Activated B cell treated with CpG ODN at 0.5 μM for 24 hours (primary cell): Measurements from ENCODE around the gene WASL. TPM values are rescaled to one million over a fixed set of nuclear protein-coding genes. Genes with fewer than 3 reads are reported as not detected.
"Not testable (repeated sequence)": the region's sequence is repeated elsewhere in the genome, so short reads cannot be mapped to it uniquely, and the experiment has no call there.

Experiments used
- ATAC-seq: fragments of 200-7000 bp; cut with Tn5 transposase; one replicate; pipeline ENCODE4 v1.10.0; 2021; ENCODE audit warnings: low read depth, mild to moderate bottlenecking, moderate library complexity
- CTCF ChIA-PET: fragments of 350-600 bp; sonication (Branson Sonifier 250); formaldehyde crosslinking; loops from one replicate; lab custom pipeline; 2021; ENCODE audit warnings: antibody characterized with exemption; lab: Charles Lee
- POLR2A ChIA-PET: fragments of 350-600 bp; sonication (Branson Sonifier 250); formaldehyde crosslinking; loops from one replicate; lab custom pipeline; 2021; ENCODE audit warnings: antibody characterized with exemption; lab: Charles Lee
- DNase-seq: peaks from one replicate; pipeline ENCODE4 v3.0.0; 2022
- H3K27ac Mint-ChIP-seq: one replicate; pipeline ENCODE4 v1.8.0; 2020; ENCODE audit warnings: mixed read lengths
- H3K27me3 Mint-ChIP-seq: one replicate; pipeline ENCODE4 v1.8.0; 2021; ENCODE audit warnings: mixed read lengths
- H3K36me3 Mint-ChIP-seq: one replicate; pipeline ENCODE4 v1.8.0; 2021; ENCODE audit warnings: low read depth, mixed read lengths
- H3K4me1 Mint-ChIP-seq: one replicate; pipeline ENCODE4 v1.8.0; 2021; ENCODE audit warnings: mixed read lengths
- H3K4me3 Mint-ChIP-seq: one replicate; pipeline ENCODE4 v1.8.0; 2020; ENCODE audit warnings: mild to moderate bottlenecking, mixed read lengths
- H3K9me3 Mint-ChIP-seq: one replicate; pipeline ENCODE4 v1.8.0; 2020; ENCODE audit warnings: mixed read lengths
- CTCF ChIP-seq: fragments of 200-600 bp; IDR thresholded peaks from one replicate; pipeline ENCODE4 v1.8.0; 2022; ENCODE audit warnings: antibody characterized with exemption, mild to moderate bottlenecking
- intact Hi-C: fragments of 100-400 bp; cut with micrococcal nuclease; formaldehyde crosslinking; loops from one replicate; pipeline ENCODE4 v1.15.1; 2024
- total RNA-seq: library from RNA; stranded (reverse); gene quantifications from 2 replicates; pipeline ENCODE4 v1.2.3, GENCODE V29; 2022

WASL gene
- total RNA-seq, 1 donor from 2014 or later, result 6.9 TPM

GRCh38 chr7:123738808-123739207 is 10.0 kb downstream of the WASL start:
- Mint-ChIP-seq H3K27me3 (no peaks in the 10 kb centered on the region), H3K4me1 (peaks cover 25% of the 10 kb centered on the region), H3K4me3 (no peak overlapping the region), H3K9me3 (peaks cover 13% of the 10 kb centered on the region), H3K36me3 (peaks cover 22% of the 10 kb centered on the region), H3K27ac (no peak overlapping the region)
- no peak for TF ChIP-seq CTCF
- intact Hi-C loops, result no loop called here
- ChIA-PET POLR2A (no interaction called here), CTCF (no interaction called here)
- no peak for ATAC-seq
- DNase-seq, result no peak

- peaks cover 13% of the 10 kb centered on the region for H3K9me3 Mint-ChIP-seq
- ATAC-seq (no peak), DNase-seq (no peak)
- H3K4me3 Mint-ChIP-seq, result no peak overlapping the region
- intact Hi-C loops, result no loop called here
- no peaks in the 10 kb centered on the region for H3K27me3 Mint-ChIP-seq
- peaks cover 25% of the 10 kb centered on the region for H3K36me3 Mint-ChIP-seq
- H3K4me1 Mint-ChIP-seq, result peaks cover 23% of the 10 kb centered on the region
- no peak overlapping the region for H3K27ac Mint-ChIP-seq
- ChIA-PET POLR2A (no interaction called here), CTCF (no interaction called here)
- no peak for TF ChIP-seq CTCF
Observed at GRCh38 chr7:123738356-123738755, 10.4 kb downstream of the WASL start.

- H3K27ac Mint-ChIP-seq, H3K4me3 Mint-ChIP-seq, ATAC-seq, CTCF ChIA-PET, POLR2A ChIA-PET, DNase-seq, intact Hi-C loops, H3K27me3 Mint-ChIP-seq: not testable (repeated sequence)
- peaks cover 29% of the 10 kb centered on the region for H3K36me3 Mint-ChIP-seq
- H3K9me3 Mint-ChIP-seq, result peaks cover 19% of the 10 kb centered on the region
- peaks cover 25% of the 10 kb centered on the region for H3K4me1 Mint-ChIP-seq
Observed at GRCh38 chr7:123737168-123737674, 11.6 kb downstream of the WASL start.

GRCh38 chr7:123735539-123735938 is 13.3 kb downstream of the WASL start:
- ChIA-PET POLR2A (no interaction called here), CTCF (no interaction called here)
- ATAC-seq, result no peak
- H3K27ac Mint-ChIP-seq, result no peak overlapping the region
- no peaks in the 10 kb centered on the region for H3K27me3 Mint-ChIP-seq
- H3K9me3 Mint-ChIP-seq, result peaks cover 19% of the 10 kb centered on the region
- TF ChIP-seq CTCF, result no peak
- intact Hi-C loops, result no loop called here
- H3K4me3 Mint-ChIP-seq, result no peak overlapping the region
- no peak for DNase-seq
- peaks cover 31% of the 10 kb centered on the region for H3K36me3 Mint-ChIP-seq
- peaks cover 34% of the 10 kb centered on the region for H3K4me1 Mint-ChIP-seq

GRCh38 chr7:123734498-123734897 is 14.3 kb downstream of the WASL start:
- Mint-ChIP-seq H3K36me3 (peaks cover 31% of the 10 kb centered on the region), H3K27ac (no peak overlapping the region), H3K4me3 (no peak overlapping the region), H3K9me3 (peaks cover 19% of the 10 kb centered on the region), H3K4me1 (peaks cover 33% of the 10 kb centered on the region), H3K27me3 (no peaks in the 10 kb centered on the region)
- no peak for TF ChIP-seq CTCF
- no peak for ATAC-seq
- POLR2A ChIA-PET, result no interaction called here
- CTCF ChIA-PET, result no interaction called here
- DNase-seq, result no peak
- intact Hi-C loops, result no loop called here
